HG03558 (cell line): ENCODE data around the gene PARS2.

Experiments
- ATAC-seq: cut with Tn5 transposase; IDR thresholded peaks from one replicate; pipeline ENCODE4 v1.9.1; 2021; ENCODE audit warnings: moderate number of reproducible peaks; ENCODE audit not compliant: unreplicated experiment; ENCODE audit errors: extremely low read depth

The PARS2 gene

DNA sequence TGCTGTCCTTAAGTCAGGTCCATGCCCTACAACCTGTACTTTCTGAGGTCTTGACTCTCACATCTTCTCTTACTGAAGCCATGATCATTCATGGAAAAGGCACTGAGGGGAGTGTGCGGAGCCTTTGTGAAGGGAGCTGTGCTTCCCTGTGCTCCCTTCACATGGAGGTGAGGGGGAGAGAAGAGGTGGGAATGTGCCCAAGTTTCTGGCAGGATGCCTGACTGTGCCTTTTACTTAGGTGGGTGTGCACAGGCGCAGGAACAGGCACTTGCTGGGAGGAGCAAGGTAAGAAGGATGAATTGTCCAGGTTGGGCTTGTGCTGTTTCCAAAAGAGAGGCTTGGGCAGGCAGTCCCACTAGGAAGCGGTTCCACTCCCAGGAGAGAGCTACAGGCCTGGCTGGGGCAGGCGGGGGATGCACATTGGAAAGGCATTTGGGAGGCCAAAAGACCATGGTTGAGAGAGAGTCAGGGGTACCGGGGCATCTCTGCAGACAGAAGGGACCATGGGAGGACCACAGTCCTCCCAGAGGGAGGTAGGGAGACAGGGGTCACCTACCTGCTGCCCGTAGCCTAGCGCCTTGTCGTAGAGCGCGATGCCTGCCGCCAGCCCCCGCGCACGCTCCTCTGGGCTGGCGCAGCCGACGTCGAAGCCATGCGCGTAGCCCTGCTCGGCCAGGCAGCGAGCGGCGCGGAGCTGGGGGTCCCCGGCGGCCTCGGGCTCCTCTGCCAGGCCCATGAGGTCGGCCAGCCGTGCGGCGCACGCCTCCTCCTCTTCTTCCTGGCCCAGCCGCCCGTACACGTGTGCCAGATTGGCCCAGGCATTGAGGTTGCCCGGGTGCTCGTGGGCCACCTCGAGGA is 35.9 kb upstream of the PARS2 start:
- ATAC-seq, result no peak

DNA sequence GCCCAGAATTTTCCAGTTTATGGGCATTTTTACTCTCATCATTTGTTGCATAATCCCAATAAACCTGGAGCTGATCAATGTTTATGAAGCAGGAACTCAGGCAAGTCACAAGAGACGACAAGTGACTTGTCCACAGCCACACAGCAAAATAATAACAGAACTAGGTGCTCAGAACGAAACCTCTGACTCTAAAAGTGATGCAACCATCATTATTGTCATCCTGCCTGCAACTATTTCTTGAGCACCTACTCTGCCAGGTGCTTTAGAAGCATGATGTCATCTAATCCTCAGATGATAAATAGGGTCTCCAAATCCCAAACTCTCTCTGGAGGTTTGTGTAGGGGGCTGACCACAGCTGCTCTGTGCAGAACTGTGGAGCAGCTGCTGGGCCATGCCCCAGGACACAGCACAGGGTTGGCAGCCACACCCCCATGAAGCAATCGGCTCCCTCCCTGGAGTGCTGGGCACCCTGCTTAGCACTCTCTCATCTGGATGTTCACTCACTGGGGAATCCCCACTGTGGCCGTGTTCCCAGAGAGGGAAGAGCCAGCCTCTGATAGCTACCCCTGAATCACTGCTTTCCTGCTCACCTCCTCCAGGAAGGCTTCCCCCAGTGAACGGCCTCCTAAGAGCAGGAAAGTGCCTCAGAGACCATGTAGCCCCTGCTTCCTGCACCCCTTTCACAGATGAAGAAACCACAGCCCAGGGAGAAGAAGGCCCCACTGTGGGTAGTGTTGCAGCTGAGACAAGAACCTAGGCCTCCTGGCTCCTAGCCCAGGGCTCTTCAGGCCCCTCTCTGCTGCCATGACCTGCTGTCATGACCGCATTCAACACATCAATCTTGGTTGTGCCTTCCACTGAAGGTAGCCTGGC is 34.7 kb upstream of the PARS2 start:
- ATAC-seq, result no peak

DNA sequence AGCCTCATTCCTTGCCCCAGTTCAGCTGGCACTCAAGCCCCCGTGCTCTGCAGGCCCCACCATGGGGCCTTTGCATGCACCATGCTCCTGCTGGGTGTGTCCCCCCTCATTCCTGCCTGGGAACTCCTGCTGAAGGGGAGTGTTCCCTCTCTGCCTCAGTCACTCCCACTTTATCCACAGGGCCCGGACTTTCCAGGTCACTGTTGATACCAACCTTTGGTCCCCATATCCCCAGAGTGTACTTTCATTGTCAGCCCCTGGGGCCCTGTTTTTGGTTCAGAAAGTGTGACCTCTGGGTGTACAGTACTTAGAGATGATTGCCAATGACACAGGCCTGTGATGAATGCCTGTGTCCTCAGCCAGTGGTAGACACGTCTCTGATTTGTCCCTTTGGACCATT is 33.9 kb upstream of the PARS2 start:
- ATAC-seq, result no peak

DNA sequence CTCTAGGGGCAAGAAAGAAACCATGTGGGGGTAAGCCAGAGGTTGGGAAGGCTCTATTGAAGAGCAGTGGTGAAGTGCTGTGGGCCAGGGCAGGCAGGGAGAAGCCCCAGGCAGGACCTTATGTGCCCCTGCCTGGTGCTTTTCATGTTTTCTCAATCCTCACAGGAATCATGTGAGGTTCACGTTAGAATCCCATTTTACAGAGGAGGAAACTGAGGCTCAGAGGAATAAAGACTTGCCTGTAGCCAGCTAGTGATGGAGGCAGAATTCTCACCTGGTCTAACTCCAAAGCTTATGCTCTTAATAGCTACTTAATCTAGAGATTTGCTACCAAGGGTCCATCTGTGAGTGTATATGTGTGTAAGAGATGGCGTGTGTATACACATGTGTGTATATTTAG is 32.6 kb upstream of the PARS2 start:
- no peak for ATAC-seq

DNA sequence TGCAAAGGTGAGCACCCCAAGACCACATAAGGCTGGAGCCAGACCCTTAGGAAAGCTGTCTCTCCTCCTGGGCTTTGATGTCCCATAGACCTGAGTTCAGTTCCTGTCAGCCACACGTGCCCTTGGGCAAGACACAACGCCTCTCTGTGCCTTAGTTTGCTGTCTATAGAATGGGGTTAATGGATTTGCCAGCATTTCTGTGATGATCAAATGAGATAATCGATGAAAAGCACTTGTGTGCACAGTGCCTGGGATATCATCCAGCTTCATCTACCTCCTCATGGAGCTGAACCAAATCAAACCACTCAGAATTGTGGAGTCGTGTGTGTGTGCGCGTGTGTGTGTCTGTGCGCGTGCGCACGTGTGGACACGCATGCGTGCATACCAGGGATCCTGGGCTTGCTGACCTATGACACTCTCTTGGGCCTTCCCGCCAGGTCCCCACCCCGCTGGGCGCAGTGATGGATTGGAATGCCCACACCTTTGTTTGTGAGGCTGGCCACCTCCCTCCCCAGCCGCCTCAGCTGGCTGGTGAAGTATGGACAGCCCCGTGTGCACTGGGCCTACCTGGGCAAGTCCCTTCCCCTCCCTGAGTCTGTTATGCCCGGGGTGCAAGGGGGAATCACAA is 31.6 kb upstream of the PARS2 start:
- no peak for ATAC-seq

DNA sequence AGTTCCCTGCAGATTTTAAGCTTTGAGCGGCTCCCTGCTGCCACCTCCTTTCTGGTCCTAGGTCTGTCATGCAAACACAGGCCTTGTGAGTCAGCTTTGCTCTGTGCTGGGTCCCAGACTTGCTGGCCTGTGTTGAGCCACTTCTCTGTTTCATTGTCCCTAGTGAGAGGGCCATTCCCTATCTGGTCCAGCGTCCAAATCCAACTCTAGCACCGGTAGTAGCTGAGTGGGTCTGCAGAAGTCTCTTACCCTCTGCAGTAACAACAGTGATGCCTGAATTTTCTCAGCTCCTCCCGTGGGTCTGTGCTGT is 31.0 kb upstream of the PARS2 start:
- ATAC-seq, result no peak

DNA sequence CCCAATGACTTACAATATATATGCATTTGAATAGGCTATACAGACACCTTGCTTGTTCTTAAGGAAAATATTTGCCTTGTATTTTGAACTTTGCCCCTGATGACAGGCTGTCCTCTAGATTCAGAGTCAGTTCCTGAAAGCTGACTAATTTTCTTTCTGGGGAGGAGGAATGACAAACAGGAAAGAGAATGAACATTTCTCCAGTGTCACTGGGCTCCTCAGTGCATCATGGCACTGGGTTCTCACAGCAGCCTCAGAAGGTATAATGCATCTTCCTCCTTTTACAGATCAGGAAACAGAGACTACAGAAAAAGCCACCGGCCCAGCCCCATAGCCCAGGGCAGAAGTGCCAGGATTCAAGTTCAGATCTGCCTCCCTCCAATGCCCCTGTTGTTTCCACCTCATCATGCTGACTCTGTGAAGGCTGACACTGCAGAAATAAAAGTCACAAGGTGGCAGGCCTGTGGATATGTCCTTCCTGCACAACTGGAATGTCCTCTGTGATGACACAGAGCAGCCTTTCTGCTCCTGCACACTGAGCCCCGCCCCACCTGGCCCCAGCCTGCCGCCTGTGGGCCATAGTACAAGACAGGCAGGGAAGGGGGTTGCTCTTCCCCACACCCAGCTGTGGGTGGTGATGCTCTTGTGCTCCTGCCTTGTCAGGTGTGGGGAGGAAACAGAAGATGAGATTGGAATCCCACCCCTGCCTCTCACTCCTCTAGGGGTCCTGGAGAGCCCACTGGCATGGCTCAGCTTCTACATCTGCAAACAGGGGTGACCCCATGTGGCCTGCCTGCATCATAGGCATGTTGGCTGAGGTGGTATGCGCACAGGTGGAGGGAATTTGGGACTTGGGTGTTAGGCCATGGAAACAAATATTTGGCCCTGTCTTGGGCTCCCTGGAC is 30.4 kb upstream of the PARS2 start:
- ATAC-seq, result no peak

DNA sequence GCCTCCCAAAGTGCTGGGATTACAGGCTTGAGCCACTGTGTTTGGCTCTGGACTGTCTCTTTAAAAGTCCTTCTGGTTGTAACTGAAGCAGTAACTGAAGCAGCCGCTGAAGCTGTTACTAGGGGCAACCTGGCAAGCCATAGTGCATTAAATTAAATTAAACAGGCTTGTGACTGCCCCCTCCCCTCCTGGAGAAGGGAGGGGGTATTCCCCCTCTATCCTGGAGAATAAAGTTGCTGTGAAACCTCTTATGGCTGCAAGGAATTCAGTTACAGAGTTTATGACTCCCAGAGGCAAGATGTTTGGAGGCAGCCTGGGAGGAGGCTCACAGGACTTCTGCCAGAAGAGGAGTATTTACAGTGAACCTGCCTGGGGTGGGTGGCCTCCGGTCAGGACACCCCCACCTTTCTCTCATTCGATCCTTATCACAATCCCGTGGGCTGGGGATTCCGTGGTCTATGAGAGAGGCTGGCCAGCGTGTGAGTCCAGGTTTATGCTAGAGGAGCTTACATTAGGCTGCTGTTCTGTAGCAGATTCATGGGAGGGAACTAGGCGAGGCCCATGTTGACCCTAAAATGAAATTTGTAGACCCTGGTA is 28.5 kb upstream of the PARS2 start:
- ATAC-seq, result no peak

DNA sequence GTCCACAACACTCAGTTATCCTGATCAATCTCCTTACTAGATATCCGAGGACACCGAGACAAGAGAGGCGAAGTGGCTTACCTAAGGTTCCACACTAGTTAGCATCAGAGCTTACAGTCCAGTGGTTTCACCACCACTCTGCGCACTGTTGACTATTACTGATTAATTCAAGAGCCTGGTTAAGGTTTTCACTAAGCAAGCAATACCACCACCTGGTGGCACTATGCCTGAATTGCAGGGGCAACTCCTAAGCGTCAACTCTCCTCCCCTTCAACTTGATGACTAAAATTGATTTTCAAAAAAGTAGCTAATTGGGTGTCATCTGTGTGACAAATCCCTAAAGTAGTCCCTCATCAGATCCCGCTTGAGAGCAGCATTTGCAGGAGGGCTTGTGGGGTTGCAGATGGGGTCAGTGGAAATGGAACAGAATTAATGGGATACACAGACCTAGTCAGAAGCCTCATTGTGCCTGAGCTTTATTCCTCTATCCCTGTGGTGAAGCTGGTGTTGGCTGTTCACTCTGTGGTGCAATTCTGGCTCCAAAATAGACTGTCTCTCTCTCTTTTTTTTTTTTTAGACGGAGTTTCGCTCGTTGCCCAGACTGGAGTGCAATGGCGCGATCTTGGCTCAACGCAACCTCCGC is 27.7 kb upstream of the PARS2 start:
- no peak for ATAC-seq

DNA sequence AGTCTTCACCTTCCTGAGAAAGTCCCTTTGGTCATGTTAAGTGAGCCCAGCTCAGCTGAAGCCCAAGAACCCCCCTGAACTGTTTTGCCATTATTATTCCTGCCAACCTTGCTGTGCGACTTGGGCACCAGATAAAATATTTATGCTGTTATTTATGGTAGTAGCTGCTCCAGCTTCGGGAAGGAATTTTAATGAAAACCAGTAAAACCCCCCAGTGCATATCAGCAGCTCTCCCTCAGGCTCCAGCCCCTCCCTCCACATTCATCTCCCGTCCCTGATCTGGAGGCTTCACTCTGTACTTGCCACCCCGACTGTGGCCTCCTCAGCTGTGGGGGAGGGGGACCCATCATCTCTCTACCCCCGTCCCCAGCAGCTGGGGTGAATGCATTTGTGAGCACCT is 24.1 kb upstream of the PARS2 start:
- ATAC-seq, result no peak

DNA sequence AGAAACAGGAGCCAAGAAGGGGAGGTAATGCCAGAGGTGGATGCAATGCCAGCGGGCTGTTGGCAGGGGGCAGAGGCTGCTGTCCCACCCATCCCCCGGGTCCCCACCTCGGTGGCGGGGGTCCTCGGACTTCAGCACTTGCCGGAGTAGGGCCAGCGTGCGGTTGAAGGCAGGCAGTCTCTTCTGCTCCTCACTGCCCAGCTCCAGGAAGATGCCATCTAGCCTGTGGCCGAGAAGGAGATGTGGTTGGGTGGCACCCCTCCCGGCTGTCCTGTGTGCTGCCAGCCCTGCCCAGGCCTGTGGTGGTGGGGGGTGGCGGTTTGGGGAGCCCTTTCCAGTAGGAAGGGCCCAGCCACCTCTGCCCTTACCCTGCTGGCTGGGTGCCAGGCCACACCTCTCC is 23.3 kb upstream of the PARS2 start:
- ATAC-seq, result no peak

DNA sequence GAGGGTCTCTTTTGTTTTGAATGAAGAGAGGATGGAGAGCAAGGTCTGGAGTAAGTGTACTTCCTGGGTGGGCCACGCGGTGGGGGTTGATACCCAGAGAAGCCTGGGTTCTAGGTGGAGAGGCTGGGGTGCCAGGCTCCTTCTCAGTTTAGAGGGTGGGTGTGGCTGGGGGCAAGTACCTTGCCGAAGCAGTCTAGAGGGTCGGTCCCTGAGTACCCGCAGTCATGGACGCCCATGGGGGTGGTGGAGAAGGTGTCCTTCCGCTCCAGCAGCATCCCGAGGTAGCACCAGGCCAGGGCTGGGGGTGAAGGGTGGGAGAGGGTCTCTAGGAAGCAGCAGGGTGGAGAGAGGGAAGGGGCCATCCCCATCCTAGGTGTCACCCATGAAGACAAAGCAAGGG is 22.5 kb upstream of the PARS2 start:
- ATAC-seq, result no peak

DNA sequence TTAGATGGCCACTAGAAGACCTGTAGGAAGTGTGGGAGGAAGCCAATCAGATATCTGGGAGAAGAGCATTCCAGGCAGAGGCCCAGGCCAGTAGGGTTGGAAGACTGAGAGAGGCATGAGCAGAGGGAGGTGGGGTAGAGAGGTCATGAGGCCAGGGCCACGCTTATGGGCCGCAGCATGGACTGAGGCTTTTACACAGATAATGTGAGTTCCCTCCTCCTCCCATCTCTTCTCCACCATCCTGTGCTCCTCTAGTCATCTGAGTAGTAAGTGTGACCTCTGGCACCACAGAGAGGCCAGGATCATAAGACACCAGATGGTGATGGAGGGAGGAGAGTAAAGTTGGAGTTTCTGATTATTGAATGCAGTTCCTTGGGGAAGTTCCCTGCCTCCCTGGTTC is 19.7 kb upstream of the PARS2 start:
- no peak for ATAC-seq

DNA sequence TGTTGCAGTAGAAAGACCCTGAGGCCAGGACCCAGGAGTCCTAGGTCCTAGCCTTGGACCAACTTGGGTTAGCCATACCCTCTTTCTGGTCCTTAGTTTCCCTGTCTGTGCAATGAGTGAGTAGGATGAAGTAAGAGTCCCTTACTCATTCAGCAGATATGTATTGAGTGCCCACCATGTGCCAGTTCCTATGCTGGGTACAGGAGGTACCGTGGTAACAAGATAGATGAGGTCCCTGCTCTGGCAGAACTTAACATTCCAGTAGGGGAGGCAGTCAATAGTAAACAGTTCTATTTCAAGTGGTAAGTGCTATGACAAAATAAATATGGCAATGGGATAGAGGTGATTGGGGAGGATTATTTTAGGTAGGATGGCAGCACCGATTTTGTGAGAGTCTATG is 18.3 kb upstream of the PARS2 start:
- ATAC-seq, result no peak

DNA sequence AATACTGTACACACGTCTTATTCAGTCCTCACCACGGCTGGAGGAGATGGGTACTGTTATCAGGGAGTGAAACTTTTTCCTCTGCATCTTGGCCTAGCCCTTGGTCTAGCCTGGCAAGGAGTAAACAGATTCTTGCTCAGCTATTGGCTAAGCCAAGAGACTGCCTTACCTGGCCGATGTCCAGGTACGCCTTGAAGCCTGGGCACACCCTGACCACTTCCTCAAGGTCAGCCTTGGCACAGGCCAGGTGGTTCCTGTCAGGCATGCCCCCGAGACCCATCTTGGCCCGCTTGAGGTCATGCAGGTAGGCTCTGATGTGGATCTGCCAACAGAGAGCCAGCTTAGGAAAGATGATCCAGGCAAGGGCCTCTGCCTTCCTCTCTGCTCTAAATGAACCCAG is 17.8 kb upstream of the PARS2 start:
- ATAC-seq, result no peak

DNA sequence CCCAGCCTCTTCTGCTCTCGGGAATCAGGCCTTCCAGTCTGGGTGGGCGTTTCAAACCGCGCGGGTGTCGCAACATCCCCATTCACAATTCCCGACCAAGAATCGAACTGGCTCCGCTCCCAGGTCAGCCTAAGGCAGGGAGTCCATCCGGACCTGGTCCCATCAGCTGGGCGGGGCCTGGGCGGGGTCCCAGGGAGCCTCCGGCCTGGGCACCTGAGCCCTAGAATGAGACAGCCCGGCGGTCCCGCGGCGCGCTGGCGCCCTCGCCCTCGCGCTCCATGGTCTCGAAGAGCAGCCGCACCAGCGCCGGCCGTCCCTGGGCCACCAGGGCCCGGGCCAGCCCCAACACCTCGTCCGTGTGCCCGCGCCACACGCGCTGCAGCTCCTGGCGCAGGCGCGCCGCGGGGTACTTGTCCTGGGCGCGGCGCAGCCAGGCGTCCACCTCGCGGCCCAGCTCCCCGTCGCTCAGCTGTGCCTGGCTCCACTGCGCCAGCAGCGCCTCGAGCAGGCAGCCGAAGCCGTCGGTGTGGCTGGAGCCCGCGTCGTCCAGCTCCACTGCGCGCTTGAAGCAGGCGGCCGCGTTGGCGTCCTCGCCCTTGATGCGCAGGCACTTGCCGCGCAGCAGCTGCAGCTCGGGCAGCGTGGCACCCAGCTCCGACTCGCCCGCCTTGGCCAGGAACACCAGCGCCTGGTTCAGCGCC is 16.9 kb upstream of the PARS2 start:
- ATAC-seq, result no peak

DNA sequence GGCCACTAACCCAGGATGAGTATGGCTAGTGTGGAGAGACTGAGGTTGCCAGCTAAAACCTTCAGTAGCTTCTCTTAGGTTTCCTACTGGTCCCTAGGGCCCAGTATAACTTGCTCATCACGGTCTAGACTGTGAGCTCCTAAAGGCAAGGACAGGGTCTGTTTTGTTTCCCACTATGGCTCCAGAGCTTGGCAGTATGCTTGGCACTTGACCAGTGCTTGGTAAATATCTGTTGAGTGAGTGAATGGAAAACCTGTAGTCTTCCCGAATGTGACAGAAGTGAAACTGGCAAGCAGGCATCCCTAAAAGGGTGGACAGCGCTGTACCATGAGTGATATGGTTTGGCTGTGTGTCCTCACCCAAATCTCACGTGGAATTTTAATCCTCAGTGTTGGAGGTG is 13.1 kb upstream of the PARS2 start:
- no peak for ATAC-seq

DNA sequence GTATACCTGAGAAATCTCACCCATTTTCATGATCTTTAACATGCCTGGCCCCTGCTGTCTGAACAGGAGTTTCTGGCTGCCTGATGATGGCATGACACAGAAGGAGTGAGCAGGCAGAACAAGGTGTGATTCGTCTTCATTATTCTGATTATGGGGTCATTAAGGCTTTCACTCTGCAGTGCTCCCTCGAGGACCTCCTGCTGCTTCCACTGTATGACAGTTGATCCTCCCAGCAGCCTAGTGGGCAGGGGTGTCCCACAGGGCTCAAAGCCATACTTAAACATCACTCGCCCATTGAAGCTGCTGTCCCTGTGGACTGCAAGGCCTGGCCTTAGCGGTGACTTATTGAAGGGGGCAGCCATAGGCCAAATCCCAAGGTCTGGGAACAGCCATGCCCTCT is 12.7 kb upstream of the PARS2 start:
- no peak for ATAC-seq
